HL-60 (cell line): ENCODE data around the gene ZNF850.

ENCODE experiments used
- DNase-seq, 2 experiments: peaks; one replicate each; pipeline ENCODE4 v3.0.0-alpha.2; 2010 to 2020; ENCODE audit warnings: low read depth in 1 of 2, low spot score in 1 of 2
- H3K27ac ChIP-seq: fragments of 250-450 bp; sonication (Bioruptor Pico); replicated peaks from 2 replicates; pipeline ENCODE4 v1.5.1; 2020; ENCODE audit warnings: mild to moderate bottlenecking, moderate library complexity
- H3K27me3 ChIP-seq: fragments of 250-450 bp; sonication (Bioruptor Pico); 2 replicates; pipeline ENCODE4 v1.5.1; 2021; ENCODE audit warnings: mild to moderate bottlenecking, moderate library complexity; ENCODE audit not compliant: insufficient read depth, poor library complexity, severe bottlenecking
- H3K4me3 ChIP-seq: replicated peaks from 2 replicates; pipeline ENCODE4 v1.5.1; 2011; ENCODE audit warnings: mild to moderate bottlenecking, control low read depth, low read length; ENCODE audit not compliant: insufficient read depth
- GABPA ChIP-seq: IDR thresholded peaks from 2 replicates; pipeline ENCODE4 v1.6.1; 2012; ENCODE audit warnings: low read depth
- POLR2AphosphoS5 ChIP-seq: IDR thresholded peaks from 2 replicates; pipeline ENCODE4 v1.6.1; 2012; ENCODE audit warnings: low read depth
- SPI1 ChIP-seq: IDR thresholded peaks from 2 replicates; pipeline ENCODE4 v1.6.1; 2012; ENCODE audit warnings: low read depth, mild to moderate bottlenecking, borderline replicate concordance
- TF ChIP-seq, protein P1 (sequence below): IDR thresholded peaks from 2 replicates; pipeline ENCODE4 v1.6.1; 2012; ENCODE audit warnings: low read depth; ENCODE audit not compliant: insufficient replicate concordance
- TF ChIP-seq, protein P2 (sequence below): IDR thresholded peaks from one replicate; pipeline ENCODE4 v1.5.1; 2011; ENCODE audit warnings: low read length, control low read depth, inconsistent platforms; ENCODE audit not compliant: insufficient read depth

Gene ZNF850

DNA sequence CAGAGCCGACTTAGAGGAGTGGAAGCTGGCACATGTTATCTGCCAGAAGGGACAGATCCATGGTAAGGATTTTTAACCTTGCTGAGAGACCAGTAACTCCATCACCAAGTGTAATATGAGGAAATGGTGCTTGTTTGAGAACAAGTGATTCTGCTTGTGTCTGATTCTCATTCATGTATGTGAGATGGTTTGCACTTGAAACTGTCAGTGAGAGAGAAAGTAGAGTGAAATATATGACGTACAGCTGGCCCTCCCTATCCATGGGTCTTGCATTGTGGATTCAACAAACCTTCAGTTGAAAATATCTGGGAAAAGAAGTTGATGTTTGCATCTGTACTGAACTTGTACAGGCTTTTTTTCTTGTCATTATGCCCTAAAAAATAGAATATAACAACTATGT lies 104.0 kb downstream of the ZNF850 start:
- TF ChIP-seq, protein P1, sequence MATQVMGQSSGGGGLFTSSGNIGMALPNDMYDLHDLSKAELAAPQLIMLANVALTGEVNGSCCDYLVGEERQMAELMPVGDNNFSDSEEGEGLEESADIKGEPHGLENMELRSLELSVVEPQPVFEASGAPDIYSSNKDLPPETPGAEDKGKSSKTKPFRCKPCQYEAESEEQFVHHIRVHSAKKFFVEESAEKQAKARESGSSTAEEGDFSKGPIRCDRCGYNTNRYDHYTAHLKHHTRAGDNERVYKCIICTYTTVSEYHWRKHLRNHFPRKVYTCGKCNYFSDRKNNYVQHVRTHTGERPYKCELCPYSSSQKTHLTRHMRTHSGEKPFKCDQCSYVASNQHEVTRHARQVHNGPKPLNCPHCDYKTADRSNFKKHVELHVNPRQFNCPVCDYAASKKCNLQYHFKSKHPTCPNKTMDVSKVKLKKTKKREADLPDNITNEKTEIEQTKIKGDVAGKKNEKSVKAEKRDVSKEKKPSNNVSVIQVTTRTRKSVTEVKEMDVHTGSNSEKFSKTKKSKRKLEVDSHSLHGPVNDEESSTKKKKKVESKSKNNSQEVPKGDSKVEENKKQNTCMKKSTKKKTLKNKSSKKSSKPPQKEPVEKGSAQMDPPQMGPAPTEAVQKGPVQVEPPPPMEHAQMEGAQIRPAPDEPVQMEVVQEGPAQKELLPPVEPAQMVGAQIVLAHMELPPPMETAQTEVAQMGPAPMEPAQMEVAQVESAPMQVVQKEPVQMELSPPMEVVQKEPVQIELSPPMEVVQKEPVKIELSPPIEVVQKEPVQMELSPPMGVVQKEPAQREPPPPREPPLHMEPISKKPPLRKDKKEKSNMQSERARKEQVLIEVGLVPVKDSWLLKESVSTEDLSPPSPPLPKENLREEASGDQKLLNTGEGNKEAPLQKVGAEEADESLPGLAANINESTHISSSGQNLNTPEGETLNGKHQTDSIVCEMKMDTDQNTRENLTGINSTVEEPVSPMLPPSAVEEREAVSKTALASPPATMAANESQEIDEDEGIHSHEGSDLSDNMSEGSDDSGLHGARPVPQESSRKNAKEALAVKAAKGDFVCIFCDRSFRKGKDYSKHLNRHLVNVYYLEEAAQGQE = no peak
- no peak overlapping the region for H3K4me3 ChIP-seq
- H3K27me3 ChIP-seq = no peaks in the 10 kb centered on the region
- H3K27ac ChIP-seq = no peak overlapping the region
- no peak for DNase-seq

DNA sequence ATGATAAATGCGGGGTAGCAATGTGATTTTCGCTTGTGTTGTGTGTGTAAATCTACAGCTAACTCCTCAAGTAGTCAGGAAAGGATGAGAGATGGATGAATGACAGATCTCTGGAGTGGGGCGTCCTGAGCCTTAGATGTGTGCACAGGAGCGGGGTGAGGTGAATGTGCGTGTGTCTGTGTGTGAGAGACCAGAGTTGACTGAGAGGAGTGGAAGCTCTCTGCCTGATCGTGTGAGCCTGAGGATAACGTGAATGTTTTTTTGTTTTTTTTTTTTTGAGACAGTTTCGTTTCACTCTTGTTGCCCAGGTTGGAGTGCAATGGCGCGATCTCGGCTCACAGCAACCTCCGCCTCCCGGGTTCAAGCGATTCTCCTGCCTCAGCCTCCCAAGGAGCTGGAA lies 106.8 kb downstream of the ZNF850 start:
- no peaks in the 10 kb centered on the region for H3K27me3 ChIP-seq
- peak overlapping the region; percentile 74 for H3K4me3 ChIP-seq
- DNase-seq = no peak
- H3K27ac ChIP-seq = peak overlapping the region; percentile 91
- TF ChIP-seq GABPA (no peak), POLR2AphosphoS5 (no peak), SPI1 (no peak)
- TF ChIP-seq, protein P2, sequence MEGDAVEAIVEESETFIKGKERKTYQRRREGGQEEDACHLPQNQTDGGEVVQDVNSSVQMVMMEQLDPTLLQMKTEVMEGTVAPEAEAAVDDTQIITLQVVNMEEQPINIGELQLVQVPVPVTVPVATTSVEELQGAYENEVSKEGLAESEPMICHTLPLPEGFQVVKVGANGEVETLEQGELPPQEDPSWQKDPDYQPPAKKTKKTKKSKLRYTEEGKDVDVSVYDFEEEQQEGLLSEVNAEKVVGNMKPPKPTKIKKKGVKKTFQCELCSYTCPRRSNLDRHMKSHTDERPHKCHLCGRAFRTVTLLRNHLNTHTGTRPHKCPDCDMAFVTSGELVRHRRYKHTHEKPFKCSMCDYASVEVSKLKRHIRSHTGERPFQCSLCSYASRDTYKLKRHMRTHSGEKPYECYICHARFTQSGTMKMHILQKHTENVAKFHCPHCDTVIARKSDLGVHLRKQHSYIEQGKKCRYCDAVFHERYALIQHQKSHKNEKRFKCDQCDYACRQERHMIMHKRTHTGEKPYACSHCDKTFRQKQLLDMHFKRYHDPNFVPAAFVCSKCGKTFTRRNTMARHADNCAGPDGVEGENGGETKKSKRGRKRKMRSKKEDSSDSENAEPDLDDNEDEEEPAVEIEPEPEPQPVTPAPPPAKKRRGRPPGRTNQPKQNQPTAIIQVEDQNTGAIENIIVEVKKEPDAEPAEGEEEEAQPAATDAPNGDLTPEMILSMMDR = no peak
- TF ChIP-seq, protein P1 = no peak
